ENCODE measurements around the gene CHST11. TPM values are rescaled to one million over a fixed set of nuclear protein-coding genes. Genes with fewer than 3 reads are reported as not detected.

The CHST11 gene
- total and polyA plus RNA-seq, 4 donors = 0.57 to 11.1 (median 3.7) TPM

DNA sequence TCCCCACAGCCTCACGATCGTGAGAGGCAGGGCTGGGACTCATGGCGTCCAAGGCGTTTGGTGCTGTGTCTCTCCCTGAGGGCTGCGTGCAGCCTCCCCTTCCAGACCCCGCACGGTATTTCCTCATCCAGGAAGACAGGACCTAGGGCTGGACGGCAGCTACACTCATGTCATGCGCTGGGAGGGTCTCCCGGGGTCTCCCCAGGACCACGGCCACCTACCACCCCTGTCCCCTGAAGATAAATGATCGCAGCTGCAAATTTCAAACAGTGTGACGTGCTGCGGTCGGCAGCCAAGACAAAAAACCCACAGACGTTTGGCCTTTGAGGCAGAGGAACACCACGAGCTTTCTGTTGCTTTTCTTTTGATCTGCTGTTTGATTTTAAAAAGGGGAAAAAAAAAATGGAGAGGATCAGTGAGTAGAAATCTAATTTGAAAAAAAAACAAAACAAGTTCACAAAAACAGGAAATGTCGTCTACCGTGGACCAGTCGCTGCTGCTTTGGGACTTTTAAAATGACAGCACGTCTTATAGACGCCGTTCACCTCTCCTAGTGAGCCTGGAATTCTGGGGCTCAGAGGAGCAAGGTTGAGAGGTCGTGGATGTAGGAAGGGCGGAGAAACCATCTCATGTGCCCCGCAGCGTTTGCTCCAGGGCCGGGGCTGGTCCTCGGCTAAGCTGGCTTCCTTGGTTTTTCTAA, 263.7 kb downstream of the CHST11 start:
- Histone ChIP-seq H3K4me3 (ENCODE audit: low read depth in 1 of 3, low read length in 3 of 3) (peak overlapping the region in 1 of 3 donors; percentile 6), H3K4me1 (ENCODE audit: control insufficient read depth in 4 of 4, insufficient read depth in 4 of 4, low read length in 3 of 4) (no peaks in the 10 kb centered on the region), H3K27ac (ENCODE audit: low read depth in 1 of 2, low read length in 2 of 2) (peak overlapping the region; percentile 9 to 56), H3K9ac (ENCODE audit: low read depth in 1 of 2, low read length in 2 of 2) (peak overlapping the region; percentile 12 to 14), H3K36me3 (ENCODE audit: control insufficient read depth in 4 of 4, insufficient read depth in 3 of 4, low read depth in 1 of 4, low read length in 3 of 4) (no peaks in the 10 kb centered on the region), H3K9me3 (ENCODE audit: control insufficient read depth in 4 of 4, low read length in 3 of 4) (no peaks in the 10 kb centered on the region), H3K27me3 (ENCODE audit: control insufficient read depth in 4 of 4, insufficient read depth in 4 of 4, low read length in 3 of 4) (no peaks in the 10 kb centered on the region)
- DNase-seq (ENCODE audit: low spot score) = no peak
- WGBS = 51% methylated on average over 29 of the region's 29 CpGs
- TF ChIP-seq YY1 (IDR thresholded peaks at IDR 0.05) (no peak), GABPA (IDR thresholded peaks at IDR 0.05 in 1 of 2, conservative IDR thresholded peaks at IDR 0.05 in 1 of 2) (no peak), RXRA (IDR thresholded peaks at IDR 0.05) (no peak), TAF1 (conservative IDR thresholded peaks at IDR 0.05) (no peak)
- TF ChIP-seq, protein P1, sequence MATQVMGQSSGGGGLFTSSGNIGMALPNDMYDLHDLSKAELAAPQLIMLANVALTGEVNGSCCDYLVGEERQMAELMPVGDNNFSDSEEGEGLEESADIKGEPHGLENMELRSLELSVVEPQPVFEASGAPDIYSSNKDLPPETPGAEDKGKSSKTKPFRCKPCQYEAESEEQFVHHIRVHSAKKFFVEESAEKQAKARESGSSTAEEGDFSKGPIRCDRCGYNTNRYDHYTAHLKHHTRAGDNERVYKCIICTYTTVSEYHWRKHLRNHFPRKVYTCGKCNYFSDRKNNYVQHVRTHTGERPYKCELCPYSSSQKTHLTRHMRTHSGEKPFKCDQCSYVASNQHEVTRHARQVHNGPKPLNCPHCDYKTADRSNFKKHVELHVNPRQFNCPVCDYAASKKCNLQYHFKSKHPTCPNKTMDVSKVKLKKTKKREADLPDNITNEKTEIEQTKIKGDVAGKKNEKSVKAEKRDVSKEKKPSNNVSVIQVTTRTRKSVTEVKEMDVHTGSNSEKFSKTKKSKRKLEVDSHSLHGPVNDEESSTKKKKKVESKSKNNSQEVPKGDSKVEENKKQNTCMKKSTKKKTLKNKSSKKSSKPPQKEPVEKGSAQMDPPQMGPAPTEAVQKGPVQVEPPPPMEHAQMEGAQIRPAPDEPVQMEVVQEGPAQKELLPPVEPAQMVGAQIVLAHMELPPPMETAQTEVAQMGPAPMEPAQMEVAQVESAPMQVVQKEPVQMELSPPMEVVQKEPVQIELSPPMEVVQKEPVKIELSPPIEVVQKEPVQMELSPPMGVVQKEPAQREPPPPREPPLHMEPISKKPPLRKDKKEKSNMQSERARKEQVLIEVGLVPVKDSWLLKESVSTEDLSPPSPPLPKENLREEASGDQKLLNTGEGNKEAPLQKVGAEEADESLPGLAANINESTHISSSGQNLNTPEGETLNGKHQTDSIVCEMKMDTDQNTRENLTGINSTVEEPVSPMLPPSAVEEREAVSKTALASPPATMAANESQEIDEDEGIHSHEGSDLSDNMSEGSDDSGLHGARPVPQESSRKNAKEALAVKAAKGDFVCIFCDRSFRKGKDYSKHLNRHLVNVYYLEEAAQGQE (IDR thresholded peaks at IDR 0.05) = no peak

DNA sequence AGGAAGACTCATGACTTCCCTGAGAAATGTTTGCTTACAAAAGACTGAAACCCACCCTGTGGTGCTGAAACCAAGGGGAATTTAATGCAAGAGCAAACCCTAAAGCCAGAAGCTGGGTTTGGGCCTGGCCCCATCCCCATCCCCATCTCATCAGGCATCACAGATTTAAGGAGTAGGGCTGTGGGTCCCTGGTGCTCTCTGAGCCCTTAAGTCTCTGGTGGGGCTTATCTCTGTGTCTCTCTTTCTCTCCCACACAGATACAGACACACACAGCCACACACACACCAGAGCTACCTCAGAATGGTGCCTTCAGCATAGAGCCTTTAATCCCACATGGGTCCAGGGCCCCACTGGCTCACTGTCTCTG, 264.3 kb downstream of the CHST11 start:
- Histone ChIP-seq H3K27me3 (ENCODE audit: control insufficient read depth in 4 of 4, insufficient read depth in 4 of 4, low read length in 3 of 4) (no peaks in the 10 kb centered on the region), H3K4me1 (ENCODE audit: control insufficient read depth in 4 of 4, insufficient read depth in 4 of 4, low read length in 3 of 4) (no peaks in the 10 kb centered on the region), H3K27ac (ENCODE audit: low read depth in 1 of 2, low read length in 2 of 2) (no peak overlapping the region), H3K4me3 (ENCODE audit: low read depth in 1 of 3, low read length in 3 of 3) (no peak overlapping the region), H3K9ac (ENCODE audit: low read depth in 1 of 2, low read length in 2 of 2) (no peak overlapping the region), H3K9me3 (ENCODE audit: control insufficient read depth in 4 of 4, low read length in 3 of 4) (no peaks in the 10 kb centered on the region), H3K36me3 (ENCODE audit: control insufficient read depth in 4 of 4, insufficient read depth in 3 of 4, low read depth in 1 of 4, low read length in 3 of 4) (no peaks in the 10 kb centered on the region)
- no peak for DNase-seq (ENCODE audit: low spot score)
- TF ChIP-seq FOXA1 (IDR thresholded peaks at IDR 0.05) (no peak), GABPA (IDR thresholded peaks at IDR 0.05 in 1 of 2, conservative IDR thresholded peaks at IDR 0.05 in 1 of 2) (no peak), TAF1 (conservative IDR thresholded peaks at IDR 0.05) (no peak), SP1 (IDR thresholded peaks at IDR 0.05) (no peak), HNF4A (conservative IDR thresholded peaks at IDR 0.05) (no peak), JUND (IDR thresholded peaks at IDR 0.05) (no peak), HNF4G (IDR thresholded peaks at IDR 0.05) (no peak), NR2F2 (IDR thresholded peaks at IDR 0.05) (no peak), EGR1 (IDR thresholded peaks at IDR 0.05; ENCODE audit: low read depth in 2 of 2) (no peak), YY1 (IDR thresholded peaks at IDR 0.05) (no peak)
- TF ChIP-seq, protein P2, sequence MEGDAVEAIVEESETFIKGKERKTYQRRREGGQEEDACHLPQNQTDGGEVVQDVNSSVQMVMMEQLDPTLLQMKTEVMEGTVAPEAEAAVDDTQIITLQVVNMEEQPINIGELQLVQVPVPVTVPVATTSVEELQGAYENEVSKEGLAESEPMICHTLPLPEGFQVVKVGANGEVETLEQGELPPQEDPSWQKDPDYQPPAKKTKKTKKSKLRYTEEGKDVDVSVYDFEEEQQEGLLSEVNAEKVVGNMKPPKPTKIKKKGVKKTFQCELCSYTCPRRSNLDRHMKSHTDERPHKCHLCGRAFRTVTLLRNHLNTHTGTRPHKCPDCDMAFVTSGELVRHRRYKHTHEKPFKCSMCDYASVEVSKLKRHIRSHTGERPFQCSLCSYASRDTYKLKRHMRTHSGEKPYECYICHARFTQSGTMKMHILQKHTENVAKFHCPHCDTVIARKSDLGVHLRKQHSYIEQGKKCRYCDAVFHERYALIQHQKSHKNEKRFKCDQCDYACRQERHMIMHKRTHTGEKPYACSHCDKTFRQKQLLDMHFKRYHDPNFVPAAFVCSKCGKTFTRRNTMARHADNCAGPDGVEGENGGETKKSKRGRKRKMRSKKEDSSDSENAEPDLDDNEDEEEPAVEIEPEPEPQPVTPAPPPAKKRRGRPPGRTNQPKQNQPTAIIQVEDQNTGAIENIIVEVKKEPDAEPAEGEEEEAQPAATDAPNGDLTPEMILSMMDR (IDR thresholded peaks at IDR 0.05; ENCODE audit: low read depth, low read length, missing input control) = no peak
- TF ChIP-seq, protein P1 (IDR thresholded peaks at IDR 0.05) = no peak
- TF ChIP-seq, protein P3, sequence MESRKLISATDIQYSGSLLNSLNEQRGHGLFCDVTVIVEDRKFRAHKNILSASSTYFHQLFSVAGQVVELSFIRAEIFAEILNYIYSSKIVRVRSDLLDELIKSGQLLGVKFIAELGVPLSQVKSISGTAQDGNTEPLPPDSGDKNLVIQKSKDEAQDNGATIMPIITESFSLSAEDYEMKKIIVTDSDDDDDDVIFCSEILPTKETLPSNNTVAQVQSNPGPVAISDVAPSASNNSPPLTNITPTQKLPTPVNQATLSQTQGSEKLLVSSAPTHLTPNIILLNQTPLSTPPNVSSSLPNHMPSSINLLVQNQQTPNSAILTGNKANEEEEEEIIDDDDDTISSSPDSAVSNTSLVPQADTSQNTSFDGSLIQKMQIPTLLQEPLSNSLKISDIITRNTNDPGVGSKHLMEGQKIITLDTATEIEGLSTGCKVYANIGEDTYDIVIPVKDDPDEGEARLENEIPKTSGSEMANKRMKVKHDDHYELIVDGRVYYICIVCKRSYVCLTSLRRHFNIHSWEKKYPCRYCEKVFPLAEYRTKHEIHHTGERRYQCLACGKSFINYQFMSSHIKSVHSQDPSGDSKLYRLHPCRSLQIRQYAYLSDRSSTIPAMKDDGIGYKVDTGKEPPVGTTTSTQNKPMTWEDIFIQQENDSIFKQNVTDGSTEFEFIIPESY (IDR thresholded peaks at IDR 0.05) = no peak

All from liver (tissue), 9 donors.